Activated CD8-positive, alpha-beta memory T cell treated with anti-CD3 and anti-CD28 coated beads, Interleukin-2, amount 10 ng/mL, durations not matched to agents 7 days and 5 days (primary cell): Measurements from ENCODE around the gene RBM38. TPM values are rescaled to one million over a fixed set of nuclear protein-coding genes. Genes with fewer than 3 reads are reported as not detected.

ENCODE experiments used
- ATAC-seq: fragments of 150-1000 bp; cut with Tn5 transposase; one replicate; pipeline ENCODE4 v1.10.0; 2021; ENCODE audit warnings: moderate library complexity
- CTCF ChIA-PET: fragments of 350-600 bp; sonication (Branson Sonifier 250); formaldehyde crosslinking; loops from one replicate; lab custom pipeline; 2021; ENCODE audit warnings: antibody characterized with exemption; lab: Charles Lee
- DNase-seq: peaks from one replicate; pipeline ENCODE4 v3.0.0-alpha.2; 2020
- H3K27ac Mint-ChIP-seq: one replicate; pipeline ENCODE4 v1.8.0; 2021; ENCODE audit warnings: mild to moderate bottlenecking, mixed read lengths
- H3K27me3 Mint-ChIP-seq: one replicate; pipeline ENCODE4 v1.8.0; 2021; ENCODE audit warnings: mixed read lengths
- H3K36me3 Mint-ChIP-seq: one replicate; pipeline ENCODE4 v1.8.0; 2021; ENCODE audit warnings: mild to moderate bottlenecking, mixed read lengths
- H3K4me1 Mint-ChIP-seq: one replicate; pipeline ENCODE4 v1.8.0; 2021; ENCODE audit warnings: mixed read lengths
- H3K4me3 Mint-ChIP-seq: one replicate; pipeline ENCODE4 v1.8.0; 2021; ENCODE audit warnings: mild to moderate bottlenecking, moderate library complexity, mixed read lengths
- H3K9me3 Mint-ChIP-seq: one replicate; pipeline ENCODE4 v1.8.0; 2022; ENCODE audit warnings: low read depth, mixed read lengths
- total RNA-seq, 2 experiments: library from RNA; stranded (reverse); gene quantifications; one replicate each; pipeline ENCODE4 v1.2.3, GENCODE V29; 2021

Gene RBM38
- total RNA-seq, 2 experiments from 2014 or later, result 74.8 to 91.9 TPM

- CTCF ChIA-PET, result interaction anchor here (0.9 to 4.5 kb wide), 10 partner anchors 9 to 55 kb away, joined by 3 to 26 read pairs (median 6); no protein-coding TSS in a partner anchor
- ATAC-seq (no peak), DNase-seq (no peak)
- no peaks in the 10 kb centered on the region for H3K9me3 Mint-ChIP-seq
- peaks cover 50% of the 10 kb centered on the region for H3K4me1 Mint-ChIP-seq
- no peak overlapping the region for H3K4me3 Mint-ChIP-seq
- H3K27me3 Mint-ChIP-seq, result peaks cover 11% of the 10 kb centered on the region
- H3K36me3 Mint-ChIP-seq, result peaks cover 5% of the 10 kb centered on the region
- no peak overlapping the region for H3K27ac Mint-ChIP-seq
These were observed 43.9 kb downstream of the RBM38 start for GRCh38 chr20:57435105-57435497.

DNA sequence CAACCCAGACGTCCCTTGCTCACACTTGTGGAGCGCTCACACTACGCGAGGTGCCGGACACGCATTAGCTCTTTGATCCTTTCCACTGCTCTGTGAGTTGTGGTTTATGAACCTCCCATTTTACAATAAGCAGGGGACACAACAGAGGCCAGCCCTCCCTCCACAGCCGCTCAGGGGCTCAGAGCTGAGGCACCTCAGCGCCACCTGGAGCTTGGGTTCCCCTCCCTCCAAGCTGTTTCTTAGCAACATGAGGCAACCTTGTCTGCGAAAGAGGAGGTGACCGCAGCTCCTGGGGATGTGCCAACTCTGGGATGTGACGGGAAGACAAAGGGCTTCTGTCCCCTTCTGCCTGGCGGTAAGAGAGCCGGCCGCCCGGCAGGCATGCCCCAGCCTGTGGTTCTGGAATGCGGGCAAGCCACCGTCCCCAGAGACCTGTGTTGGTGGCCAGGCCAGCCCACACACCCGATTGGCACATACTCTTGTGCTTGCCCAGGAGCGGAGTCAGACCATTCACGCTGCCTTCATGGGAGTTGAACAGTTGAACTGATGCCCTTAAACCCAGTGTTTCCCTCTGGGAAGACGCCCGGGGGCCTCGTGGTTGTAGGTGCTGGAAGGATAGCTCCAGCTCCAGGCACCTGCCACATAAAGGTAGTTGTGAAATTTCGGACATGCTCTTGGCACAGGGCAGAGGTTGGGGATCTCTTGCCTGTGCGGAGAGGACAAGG lies 44.5 kb downstream of the RBM38 start:
- ATAC-seq, result no peak
- Mint-ChIP-seq H3K27me3 (peaks cover 11% of the 10 kb centered on the region), H3K9me3 (no peaks in the 10 kb centered on the region), H3K4me1 (peaks cover 50% of the 10 kb centered on the region), H3K4me3 (no peak overlapping the region), H3K27ac (no peak overlapping the region), H3K36me3 (peaks cover 5% of the 10 kb centered on the region)
- CTCF ChIA-PET, result interaction anchor here (0.9 to 4.5 kb wide), 10 partner anchors 8 to 55 kb away, joined by 3 to 26 read pairs (median 6); no protein-coding TSS in a partner anchor
- DNase-seq, result peak; percentile 50

- H3K4me3 Mint-ChIP-seq, result no peak overlapping the region
These were observed 45.0 kb downstream of the RBM38 start for GRCh38 chr20:57436223-57436545.

DNA sequence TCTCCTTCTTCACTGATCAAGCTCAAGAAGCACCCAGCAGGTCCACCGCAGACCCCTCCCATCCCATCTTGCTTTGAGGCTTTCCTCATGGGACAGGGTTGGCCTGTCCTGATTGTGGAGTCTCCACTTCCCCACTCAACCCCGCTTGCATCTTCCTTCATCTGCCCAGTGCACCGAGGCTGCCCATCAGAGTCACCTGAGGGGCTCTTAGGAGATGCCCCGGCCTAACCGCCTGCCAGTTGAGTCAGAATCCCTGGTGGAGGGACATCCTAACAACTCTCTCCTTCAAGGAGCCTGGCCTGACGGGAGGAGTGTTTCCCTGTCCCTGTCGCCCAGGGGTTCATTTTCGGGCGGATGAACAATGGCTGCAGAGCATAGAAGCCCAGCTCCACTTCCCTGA lies 46.1 kb downstream of the RBM38 start:
- ATAC-seq (no peak), DNase-seq (no peak)
- Mint-ChIP-seq H3K9me3 (no peaks in the 10 kb centered on the region), H3K4me1 (peaks cover 39% of the 10 kb centered on the region), H3K27ac (no peak overlapping the region), H3K4me3 (no peak overlapping the region), H3K36me3 (peaks cover 5% of the 10 kb centered on the region), H3K27me3 (peaks cover 11% of the 10 kb centered on the region)
- CTCF ChIA-PET, result no interaction called here

More at GRCh38 chr20:57436223-57436545, 45.0 kb downstream of the RBM38 start:
- Mint-ChIP-seq H3K27ac (no peak overlapping the region), H3K27me3 (peaks cover 11% of the 10 kb centered on the region), H3K4me1 (peaks cover 49% of the 10 kb centered on the region), H3K36me3 (peaks cover 5% of the 10 kb centered on the region), H3K9me3 (no peaks in the 10 kb centered on the region)
- ATAC-seq, result no peak
- CTCF ChIA-PET, result interaction anchor here (1.2 to 4.5 kb wide), 5 partner anchors 17 to 56 kb away, joined by 3 to 26 read pairs (median 9); no protein-coding TSS in a partner anchor
- DNase-seq, result no peak

DNA sequence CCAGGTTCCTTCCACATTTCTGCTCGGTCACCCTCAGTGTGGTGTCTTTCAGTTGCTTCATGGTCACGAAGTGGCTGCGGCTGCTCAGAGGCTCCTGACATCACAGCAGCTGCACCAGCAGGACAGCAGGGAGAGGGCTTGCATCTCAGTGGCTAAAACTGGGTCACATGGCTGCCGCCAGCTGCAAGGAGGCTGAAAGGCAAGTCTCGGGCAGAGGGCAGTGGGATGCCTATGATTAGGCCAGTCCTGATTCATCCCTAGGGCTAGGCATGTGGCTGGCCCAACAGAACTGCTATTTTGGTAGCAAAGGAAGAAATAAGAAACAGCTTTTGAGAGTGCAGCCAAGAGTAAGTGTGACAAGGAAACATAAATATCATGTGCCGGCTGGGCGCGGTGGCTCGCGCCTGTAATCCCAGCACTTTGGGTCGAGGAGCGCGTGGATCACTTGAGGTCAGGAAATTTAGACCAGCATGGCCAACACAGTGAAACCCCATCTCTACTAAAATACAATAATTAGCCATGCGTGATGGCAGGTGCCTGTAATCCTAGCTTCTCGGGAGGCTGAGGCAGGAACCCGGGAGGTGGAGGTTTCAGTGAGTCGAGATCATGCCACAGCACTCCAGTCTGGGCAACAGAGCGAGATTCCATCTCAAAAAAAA lies 46.6 kb downstream of the RBM38 start:
- no peak overlapping the region for H3K4me3 Mint-ChIP-seq
- ATAC-seq (no peak), DNase-seq (no peak)
- peaks cover 5% of the 10 kb centered on the region for H3K36me3 Mint-ChIP-seq
- peaks cover 11% of the 10 kb centered on the region for H3K27me3 Mint-ChIP-seq
- H3K9me3 Mint-ChIP-seq, result no peaks in the 10 kb centered on the region
- peaks cover 34% of the 10 kb centered on the region for H3K4me1 Mint-ChIP-seq
- CTCF ChIA-PET, result no interaction called here
- H3K27ac Mint-ChIP-seq, result no peak overlapping the region

DNA sequence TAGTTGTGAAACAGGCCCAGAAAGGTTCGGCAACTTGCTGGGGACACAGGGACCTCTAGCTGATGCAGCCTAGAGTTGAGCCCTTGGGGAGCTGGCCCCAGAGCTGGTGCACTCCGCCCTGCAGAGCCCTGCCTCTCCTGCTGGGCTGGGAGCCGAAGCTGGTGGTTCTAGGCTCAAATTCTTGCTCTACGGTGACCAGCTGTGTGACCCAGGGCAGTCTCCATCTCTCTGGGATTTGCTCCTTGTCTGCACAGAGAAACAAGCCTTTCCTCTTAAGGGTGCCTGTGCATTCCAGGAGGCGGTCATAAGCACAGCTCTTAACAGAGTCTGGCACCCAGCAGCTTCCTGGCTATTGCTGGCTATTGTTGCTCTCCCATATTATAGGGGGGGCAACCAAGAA lies 47.4 kb downstream of the RBM38 start:
- Mint-ChIP-seq H3K36me3 (peaks cover 5% of the 10 kb centered on the region), H3K9me3 (no peaks in the 10 kb centered on the region), H3K27ac (no peak overlapping the region), H3K4me3 (no peak overlapping the region), H3K27me3 (peaks cover 11% of the 10 kb centered on the region), H3K4me1 (peaks cover 26% of the 10 kb centered on the region)
- CTCF ChIA-PET, result interaction anchor here (0.8 kb wide), 1 partner anchor 9 kb away, joined by 4 read pairs; no protein-coding TSS in a partner anchor
- no peak for ATAC-seq
- no peak for DNase-seq

DNA sequence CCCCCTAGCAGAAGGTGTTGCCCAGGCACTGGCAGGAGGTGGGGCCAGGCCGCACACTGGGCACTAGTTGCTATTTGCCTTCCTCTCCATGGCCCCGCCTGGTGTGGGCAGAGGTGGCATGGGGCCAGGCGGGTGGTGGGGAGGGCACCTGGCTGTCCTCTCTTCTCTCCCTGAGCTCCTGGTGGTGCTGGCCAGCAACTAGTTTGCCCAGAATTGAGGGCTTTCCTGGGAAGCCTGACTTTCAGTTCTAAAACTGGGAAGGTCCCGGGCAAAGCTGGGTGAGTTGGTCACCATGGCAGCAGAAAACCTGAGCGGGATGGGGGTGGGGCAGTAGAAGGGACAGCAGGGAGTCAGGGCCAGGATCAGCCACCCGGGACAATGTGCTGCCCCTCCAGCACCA lies 48.2 kb downstream of the RBM38 start:
- H3K4me3 Mint-ChIP-seq, result no peak overlapping the region
- ATAC-seq (no peak), DNase-seq (no peak)
- H3K4me1 Mint-ChIP-seq, result peaks cover 17% of the 10 kb centered on the region
- peaks cover 9% of the 10 kb centered on the region for H3K27me3 Mint-ChIP-seq
- H3K27ac Mint-ChIP-seq, result no peak overlapping the region
- CTCF ChIA-PET, result interaction anchor here (0.8 to 1.2 kb wide), 2 partner anchors 9 to 58 kb away, joined by 3 to 4 read pairs; no protein-coding TSS in a partner anchor
- H3K36me3 Mint-ChIP-seq, result peaks cover 2% of the 10 kb centered on the region
- H3K9me3 Mint-ChIP-seq, result no peaks in the 10 kb centered on the region

- Mint-ChIP-seq H3K27ac (no peak overlapping the region), H3K27me3 (peaks cover 4% of the 10 kb centered on the region), H3K9me3 (no peaks in the 10 kb centered on the region), H3K36me3 (peaks cover 2% of the 10 kb centered on the region), H3K4me3 (no peak overlapping the region), H3K4me1 (peaks cover 12% of the 10 kb centered on the region)
- CTCF ChIA-PET, result interaction anchor here (0.8 to 1.2 kb wide), 2 partner anchors 43 to 58 kb away, joined by 3 read pairs; no protein-coding TSS in a partner anchor
- DNase-seq (no peak), ATAC-seq (no peak)
These were observed 48.8 kb downstream of the RBM38 start for GRCh38 chr20:57439993-57440392.

DNA sequence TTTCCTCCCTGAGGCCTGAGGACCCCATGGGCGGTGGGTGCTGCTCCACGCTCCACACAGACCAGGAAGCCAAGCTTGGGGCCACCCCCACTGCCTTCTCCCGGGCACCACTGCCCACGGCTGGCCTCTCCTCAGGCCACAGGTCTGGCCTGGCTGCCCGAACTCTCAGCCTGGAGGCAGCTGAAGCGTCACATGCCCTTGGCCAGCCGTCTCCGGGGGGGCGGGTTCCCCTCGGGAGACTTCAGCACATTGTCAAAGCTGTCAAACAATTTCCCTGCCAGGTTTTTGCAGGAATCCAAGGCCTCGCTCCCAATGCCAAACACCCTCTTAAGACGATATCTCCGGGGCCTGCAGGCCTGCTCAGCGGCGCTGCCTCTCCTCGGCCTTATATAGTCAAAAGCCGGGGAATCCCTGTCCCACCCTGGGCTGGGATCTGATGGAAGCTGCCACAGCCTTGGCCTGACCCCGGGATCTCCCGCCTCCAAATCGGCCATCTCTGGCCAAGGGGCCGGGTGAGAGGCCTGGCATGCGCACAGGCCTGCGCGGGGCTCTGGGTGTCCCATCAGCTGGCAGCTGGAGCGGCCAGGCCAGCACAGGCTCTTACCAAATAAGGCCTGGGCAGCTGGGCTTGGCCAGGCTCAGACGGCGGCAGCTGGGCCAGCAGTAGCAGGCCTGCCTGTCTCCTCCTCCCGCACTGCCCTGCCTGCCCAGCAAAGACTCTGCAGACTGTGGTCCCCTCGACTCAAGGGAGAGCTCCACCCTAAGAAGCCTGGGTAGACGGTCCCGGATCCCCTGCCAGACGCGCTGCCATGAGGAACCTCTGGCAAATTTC lies 49.7 kb downstream of the RBM38 start:
- peaks cover 2% of the 10 kb centered on the region for H3K36me3 Mint-ChIP-seq
- H3K9me3 Mint-ChIP-seq, result no peaks in the 10 kb centered on the region
- CTCF ChIA-PET, result interaction anchor here (0.8 to 1.2 kb wide), 2 partner anchors 44 to 59 kb away, joined by 3 read pairs; no protein-coding TSS in a partner anchor
- peaks cover 4% of the 10 kb centered on the region for H3K4me1 Mint-ChIP-seq
- H3K27ac Mint-ChIP-seq, result no peak overlapping the region
- no peak overlapping the region for H3K4me3 Mint-ChIP-seq
- DNase-seq (no peak), ATAC-seq (no peak)
- peaks cover 8% of the 10 kb centered on the region for H3K27me3 Mint-ChIP-seq

DNA sequence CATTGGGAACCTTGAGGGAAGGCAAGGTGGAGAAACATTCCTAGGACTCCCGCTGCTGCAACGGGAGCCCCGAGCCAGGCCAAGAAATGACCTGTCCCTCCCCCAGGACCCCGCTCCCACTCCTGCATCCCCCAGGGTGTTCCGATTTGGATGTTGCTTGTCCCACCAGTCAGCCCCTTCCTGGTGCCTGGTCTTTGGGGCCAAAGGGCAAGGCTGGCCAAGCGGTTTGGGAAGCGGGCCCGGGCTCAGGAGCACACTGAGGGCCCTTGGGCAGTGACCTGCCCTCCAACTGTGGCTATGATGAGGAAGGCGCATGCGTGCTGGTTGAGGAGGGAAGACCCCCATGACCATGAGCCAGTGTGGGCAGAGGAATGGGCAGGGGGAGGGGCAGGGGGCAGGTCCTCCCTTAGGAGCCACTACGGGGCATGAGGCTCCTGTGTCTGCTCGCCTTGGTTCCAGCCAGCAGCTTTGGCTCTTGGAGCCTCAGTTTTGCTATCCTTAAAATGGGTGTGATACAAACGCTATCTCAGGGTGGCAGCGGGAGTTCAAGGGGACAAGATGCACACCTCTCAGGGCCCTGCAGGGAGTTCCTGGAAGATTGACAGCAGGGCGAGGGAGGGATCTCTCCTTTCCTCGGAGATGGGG lies 50.4 kb downstream of the RBM38 start:
- H3K27ac Mint-ChIP-seq, result no peak overlapping the region
- no peaks in the 10 kb centered on the region for H3K4me1 Mint-ChIP-seq
- peaks cover 11% of the 10 kb centered on the region for H3K27me3 Mint-ChIP-seq
- ATAC-seq (no peak), DNase-seq (no peak)
- H3K36me3 Mint-ChIP-seq, result peaks cover 2% of the 10 kb centered on the region
- H3K9me3 Mint-ChIP-seq, result no peaks in the 10 kb centered on the region
- CTCF ChIA-PET, result no interaction called here
- no peak overlapping the region for H3K4me3 Mint-ChIP-seq

DNA sequence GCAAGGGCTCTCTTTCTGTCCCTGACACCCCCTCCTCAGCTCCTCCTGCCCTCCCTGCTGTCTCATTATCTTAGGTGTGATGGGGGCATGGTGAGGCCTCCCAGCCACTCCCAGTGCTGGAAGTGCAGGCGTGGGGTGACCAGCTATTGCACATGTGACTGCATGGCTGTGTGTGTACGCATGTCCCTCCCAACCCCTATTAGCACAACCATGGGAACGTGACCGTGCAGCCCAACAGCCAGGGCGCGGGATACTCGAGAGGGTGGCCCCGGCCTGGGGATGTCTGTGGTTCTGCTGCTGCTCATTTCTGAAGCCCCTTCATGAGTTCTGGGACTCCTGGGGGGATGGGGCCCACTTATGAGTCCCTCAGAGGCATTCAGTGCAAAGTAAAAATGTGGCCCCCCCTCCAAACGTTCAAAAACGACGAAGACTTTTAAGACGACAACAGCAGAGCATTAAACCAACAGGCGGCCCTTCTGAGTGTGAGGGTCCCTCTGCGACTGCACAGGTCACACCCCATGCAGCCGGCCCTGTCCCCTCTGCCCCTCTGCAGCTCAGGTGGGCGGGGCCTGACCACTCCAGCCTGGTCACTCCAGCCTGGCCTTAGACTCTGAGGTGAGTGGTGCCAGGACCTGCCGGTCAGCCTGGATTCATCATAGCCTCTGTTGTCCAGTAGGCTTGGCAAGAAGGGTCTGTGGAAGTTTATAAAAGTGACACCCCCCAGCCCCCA lies 51.1 kb downstream of the RBM38 start:
- H3K36me3 Mint-ChIP-seq, result no peaks in the 10 kb centered on the region
- no peak for ATAC-seq
- H3K4me3 Mint-ChIP-seq, result no peak overlapping the region
- H3K9me3 Mint-ChIP-seq, result no peaks in the 10 kb centered on the region
- CTCF ChIA-PET, result no interaction called here
- H3K27me3 Mint-ChIP-seq, result peaks cover 12% of the 10 kb centered on the region
- no peaks in the 10 kb centered on the region for H3K4me1 Mint-ChIP-seq
- H3K27ac Mint-ChIP-seq, result no peak overlapping the region
- DNase-seq, result no peak

- H3K27ac Mint-ChIP-seq, result no peak overlapping the region
- no peak overlapping the region for H3K4me3 Mint-ChIP-seq
- no peaks in the 10 kb centered on the region for H3K36me3 Mint-ChIP-seq
- no peaks in the 10 kb centered on the region for H3K4me1 Mint-ChIP-seq
- ATAC-seq (no peak), DNase-seq (no peak)
- H3K27me3 Mint-ChIP-seq, result peaks cover 12% of the 10 kb centered on the region
- H3K9me3 Mint-ChIP-seq, result no peaks in the 10 kb centered on the region
- CTCF ChIA-PET, result no interaction called here
These were observed 51.7 kb downstream of the RBM38 start for GRCh38 chr20:57442888-57443239.
